Progenitor cell of endocrine pancreas (in vitro differentiated cells): Measurements from ENCODE around the gene ELL3. TPM values are rescaled to one million over a fixed set of nuclear protein-coding genes. Genes with fewer than 3 reads are reported as not detected.
A peak's percentile ranks its signal among the peaks of the same experiment; 100 is the strongest.
"Not testable (repeated sequence)": the region's sequence is repeated elsewhere in the genome, so short reads cannot be mapped to it uniquely, and the experiment has no call there.

Experiments
- DNase-seq: peaks from one replicate; pipeline ENCODE4 v3.0.0; 2021; ENCODE audit warnings: low spot score; ENCODE audit not compliant: unreplicated experiment
- H3K27ac Mint-ChIP-seq: 2 replicates; pipeline ENCODE4 v1.8.0; 2021; ENCODE audit warnings: mild to moderate bottlenecking, moderate library complexity, mixed read lengths
- H3K27me3 Mint-ChIP-seq: 2 replicates; pipeline ENCODE4 v1.8.0; 2021; ENCODE audit warnings: mixed read lengths
- H3K36me3 Mint-ChIP-seq: 2 replicates; pipeline ENCODE4 v1.8.0; 2022; ENCODE audit warnings: mixed read lengths; ENCODE audit not compliant: insufficient read depth
- H3K4me1 Mint-ChIP-seq: 2 replicates; pipeline ENCODE4 v1.8.0; 2021; ENCODE audit warnings: low read depth, mixed read lengths
- H3K4me3 Mint-ChIP-seq: 2 replicates; pipeline ENCODE4 v1.8.0; 2021; ENCODE audit warnings: low read depth, mild to moderate bottlenecking, moderate library complexity, mixed read lengths
- H3K9me3 Mint-ChIP-seq: 2 replicates; pipeline ENCODE4 v1.8.0; 2021; ENCODE audit warnings: low read depth, mixed read lengths
- CTCF ChIP-seq: fragments of 200-600 bp; sonication (generic); IDR thresholded peaks from one replicate; pipeline ENCODE4 v1.5.0; 2021; ENCODE audit warnings: antibody characterized with exemption, mild to moderate bottlenecking; ENCODE audit not compliant: unreplicated experiment
- long read RNA-seq: library from polyadenylated mRNA; unstranded; transcript quantifications from one replicate; pipeline ENCODE4 v2.0.0, GENCODE V29; 2020
- total RNA-seq: library from RNA; stranded (reverse); gene quantifications from 2 replicates; pipeline ENCODE4 v1.2.1, GENCODE V29; 2021

The ELL3 gene
- total RNA-seq = 2.1 and 3.8 TPM in 2 replicates
- long read RNA-seq, transcript ELL3-201 (11 exons, 2,352 nt) = major isoform, 13 of 19 reads
- long read RNA-seq, partial matches to known transcripts = 1 of 19 reads
- long read RNA-seq, other reads (novel, unspliced or antisense) = 5 of 19 reads

- Mint-ChIP-seq H3K9me3 (no peaks in the 10 kb centered on the region), H3K4me3 (peak within 1 kb of the TSS; percentile 77), H3K4me1 (peaks cover 2% of the 10 kb centered on the region), H3K27me3 (peaks cover 8% of the 10 kb centered on the region), H3K27ac (peak within 1 kb of the TSS; percentile 90), H3K36me3 (peaks cover 10% of the 10 kb centered on the region)
- no peak for TF ChIP-seq CTCF
- peak; percentile 37 for DNase-seq
Measured at GRCh38 chr15:43776718-43777266, at the start of gene ELL3. Gene ELL3, minus strand, starts transcription at chr15:43776966. Its CDS starts 65 bp downstream, at chr15:43776901.

GRCh38 chr15:43826029-43826507 lies 49.3 kb upstream of the ELL3 start:
- no peak for TF ChIP-seq CTCF
- Mint-ChIP-seq H3K36me3 (peaks cover 5% of the 10 kb centered on the region), H3K27ac (no peak overlapping the region), H3K9me3 (peaks cover 3% of the 10 kb centered on the region), H3K4me3 (peak overlapping the region; percentile 77), H3K27me3 (no peaks in the 10 kb centered on the region), H3K4me1 (peaks cover 10% of the 10 kb centered on the region)
- DNase-seq = no peak

- not testable (repeated sequence) for H3K27me3 Mint-ChIP-seq, H3K27ac Mint-ChIP-seq, H3K36me3 Mint-ChIP-seq, H3K4me1 Mint-ChIP-seq, DNase-seq, H3K4me3 Mint-ChIP-seq, H3K9me3 Mint-ChIP-seq
Measured at GRCh38 chr15:43825305-43825704, 48.5 kb upstream of the ELL3 start.

- H3K27ac Mint-ChIP-seq = peak within 1 kb of the TSS; percentile 99
Measured at GRCh38 chr15:43824302-43825246, 47.8 kb upstream of the ELL3 start, which contains the start of gene MFAP1. Gene MFAP1, minus strand, starts transcription at chr15:43824690. Its CDS starts 121 bp downstream, at chr15:43824569.

GRCh38 chr15:43821505-43821904 lies 44.7 kb upstream of the ELL3 start:
- Mint-ChIP-seq H3K4me3 (no peak overlapping the region), H3K4me1 (peaks cover 7% of the 10 kb centered on the region), H3K27me3 (no peaks in the 10 kb centered on the region), H3K9me3 (peaks cover 3% of the 10 kb centered on the region), H3K36me3 (peaks cover 4% of the 10 kb centered on the region), H3K27ac (no peak overlapping the region)
- TF ChIP-seq CTCF = no peak
- no peak for DNase-seq

More at GRCh38 chr15:43824302-43825246, 47.8 kb upstream of the ELL3 start, which contains the start of gene MFAP1:
- no peaks in the 10 kb centered on the region for H3K27me3 Mint-ChIP-seq
- peaks cover 10% of the 10 kb centered on the region for H3K4me1 Mint-ChIP-seq
- peak; percentile 65 for DNase-seq
- H3K36me3 Mint-ChIP-seq = peaks cover 5% of the 10 kb centered on the region
- peak within 1 kb of the TSS; percentile 98 for H3K4me3 Mint-ChIP-seq
- peaks cover 3% of the 10 kb centered on the region for H3K9me3 Mint-ChIP-seq
- no peak for TF ChIP-seq CTCF

GRCh38 chr15:43815064-43815463 lies 38.3 kb upstream of the ELL3 start:
- H3K27ac Mint-ChIP-seq, H3K4me3 Mint-ChIP-seq, H3K9me3 Mint-ChIP-seq, DNase-seq, H3K4me1 Mint-ChIP-seq, H3K27me3 Mint-ChIP-seq: not testable (repeated sequence)
- peaks cover 21% of the 10 kb centered on the region for H3K36me3 Mint-ChIP-seq
